T1000 (cell line): Measurements from ENCODE around the gene RAB31.
"Not testable (repeated sequence)": the region's sequence is repeated elsewhere in the genome, so short reads cannot be mapped to it uniquely, and the experiment has no call there.

Experiments
- DNase-seq: peaks from one replicate; lab custom pipeline; 2025; ENCODE audit warnings: mixed read lengths; lab: John Stamatoyannopoulos, UW

RAB31 gene

DNA sequence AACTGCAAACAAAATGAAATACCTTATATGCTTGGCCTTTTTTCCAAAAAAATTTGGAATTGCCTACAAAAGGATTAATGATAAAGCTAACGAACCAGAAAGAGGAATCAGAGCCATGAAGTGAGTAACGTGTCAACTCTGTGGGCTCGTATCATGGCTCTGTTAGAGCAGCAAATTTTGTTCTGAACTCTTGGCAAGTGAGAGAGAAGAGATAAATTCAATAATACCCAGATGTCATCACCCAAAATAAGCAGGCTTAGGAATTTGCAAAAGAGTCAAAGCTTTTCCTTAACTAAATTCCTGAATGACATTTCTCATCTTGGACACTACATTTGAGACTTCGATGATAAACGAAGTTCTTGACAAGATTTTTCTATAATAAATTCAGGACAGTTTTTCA is 182.1 kb downstream of the RAB31 start:
- no peak for DNase-seq

DNA sequence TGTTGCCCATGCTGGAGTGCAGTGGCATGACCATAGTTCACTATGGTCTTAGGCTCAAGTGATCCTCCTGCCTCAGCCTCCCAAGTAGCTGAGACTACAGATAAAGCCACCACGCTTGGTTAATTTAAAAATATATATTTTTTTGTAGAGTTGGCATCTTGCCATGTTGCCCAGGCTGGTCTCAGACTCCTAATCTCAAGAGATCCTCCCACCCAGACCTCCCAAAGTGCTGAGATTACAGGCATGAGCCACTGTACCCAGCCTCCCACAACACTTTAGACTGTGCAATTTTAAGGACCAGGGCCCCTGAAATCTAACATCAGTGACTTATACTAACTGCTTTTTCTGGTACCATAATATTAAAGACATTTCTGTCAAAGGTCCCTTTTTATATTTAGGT is 182.9 kb downstream of the RAB31 start:
- DNase-seq: no peak

DNA sequence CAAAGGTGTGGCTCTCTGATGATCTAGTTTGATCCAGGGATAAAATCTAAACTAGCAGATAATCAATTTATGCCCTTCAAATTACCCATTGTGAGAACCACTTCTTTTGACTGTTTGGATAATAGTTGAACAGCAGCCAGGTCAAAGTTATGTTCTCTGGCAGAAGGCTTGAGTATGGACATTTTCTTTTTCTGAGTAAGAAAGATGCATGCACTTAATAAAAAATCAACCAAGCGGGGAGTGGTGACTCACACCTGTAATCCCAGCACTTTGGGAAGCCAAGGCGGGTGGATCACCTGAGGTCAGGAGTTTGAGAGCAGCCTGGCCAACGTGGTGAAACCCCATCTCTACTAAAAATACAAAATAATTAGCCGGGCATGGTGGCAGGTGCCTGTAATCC is 183.4 kb downstream of the RAB31 start:
- not testable (repeated sequence) for DNase-seq

DNA sequence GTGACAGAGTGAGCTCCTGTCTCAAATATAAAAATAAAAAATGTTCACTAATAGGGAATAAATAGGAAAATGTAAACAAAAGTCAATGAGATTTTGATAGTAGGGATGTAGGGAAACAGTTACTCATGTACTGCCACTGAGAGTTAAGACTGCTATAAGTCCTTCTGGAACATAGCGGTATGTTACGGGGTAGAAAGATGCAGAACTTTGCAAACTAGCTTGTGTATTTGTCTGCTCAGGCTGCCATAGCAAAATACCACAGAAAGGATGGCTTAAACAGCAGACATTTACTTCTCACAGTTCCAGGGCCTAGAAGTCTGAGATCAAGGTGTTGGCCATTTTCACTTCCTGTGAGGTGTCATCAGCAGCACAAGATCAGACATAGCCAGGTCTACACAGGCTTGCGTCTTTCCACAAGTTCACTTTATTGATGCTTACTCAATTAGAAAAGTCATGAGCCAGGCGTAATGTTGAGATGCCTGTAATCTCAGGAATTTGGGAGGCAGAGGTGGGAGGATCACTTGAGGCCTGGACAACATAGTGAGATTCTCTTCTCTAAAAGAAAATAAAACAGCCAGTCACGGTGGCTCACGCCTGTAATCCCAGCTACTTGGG is 186.5 kb downstream of the RAB31 start:
- DNase-seq: no peak

DNA sequence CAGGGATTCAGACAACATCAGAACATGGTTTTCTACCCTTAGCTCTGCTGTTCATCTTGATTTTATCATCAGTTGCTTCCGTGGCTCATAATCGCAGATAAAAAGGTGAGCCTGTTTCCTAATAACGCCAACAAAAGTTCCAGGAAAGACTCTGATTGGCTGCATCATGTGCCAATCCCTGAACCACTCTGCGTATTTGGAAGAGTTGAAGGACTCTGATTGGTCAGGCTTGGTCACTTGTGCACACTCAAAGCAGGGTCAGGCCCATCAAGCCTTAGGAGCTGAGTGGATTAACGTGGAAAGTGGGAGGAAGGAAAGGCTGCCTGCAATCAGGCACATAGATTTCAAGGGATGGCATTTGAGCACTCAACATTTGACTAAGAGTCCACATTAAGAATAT is 189.0 kb downstream of the RAB31 start:
- DNase-seq: no peak

DNA sequence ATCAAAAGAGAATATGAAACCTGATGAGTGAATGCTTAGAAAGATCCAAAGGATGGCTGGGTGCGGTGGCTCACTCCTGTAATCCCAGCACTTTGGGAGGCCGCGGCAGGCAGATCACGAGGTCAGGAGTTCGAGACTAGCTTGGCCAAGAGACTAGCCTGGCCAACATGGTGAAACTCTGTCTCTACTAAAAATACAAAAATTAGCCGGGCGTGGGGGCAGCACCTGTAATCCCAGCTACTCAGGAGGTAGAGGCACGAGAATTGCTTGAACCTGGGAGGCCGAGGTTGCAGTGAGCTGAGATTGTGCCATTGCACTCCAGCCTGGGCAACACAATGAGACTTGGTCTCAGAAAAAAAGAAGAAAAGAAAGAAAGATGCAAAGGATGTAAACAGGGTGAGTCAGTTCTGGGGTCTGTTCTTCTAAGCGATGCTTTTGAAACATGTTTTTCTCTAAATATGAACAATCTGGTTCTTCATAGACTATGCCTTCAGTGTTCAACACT is 189.7 kb downstream of the RAB31 start:
- DNase-seq: not testable (repeated sequence)

DNA sequence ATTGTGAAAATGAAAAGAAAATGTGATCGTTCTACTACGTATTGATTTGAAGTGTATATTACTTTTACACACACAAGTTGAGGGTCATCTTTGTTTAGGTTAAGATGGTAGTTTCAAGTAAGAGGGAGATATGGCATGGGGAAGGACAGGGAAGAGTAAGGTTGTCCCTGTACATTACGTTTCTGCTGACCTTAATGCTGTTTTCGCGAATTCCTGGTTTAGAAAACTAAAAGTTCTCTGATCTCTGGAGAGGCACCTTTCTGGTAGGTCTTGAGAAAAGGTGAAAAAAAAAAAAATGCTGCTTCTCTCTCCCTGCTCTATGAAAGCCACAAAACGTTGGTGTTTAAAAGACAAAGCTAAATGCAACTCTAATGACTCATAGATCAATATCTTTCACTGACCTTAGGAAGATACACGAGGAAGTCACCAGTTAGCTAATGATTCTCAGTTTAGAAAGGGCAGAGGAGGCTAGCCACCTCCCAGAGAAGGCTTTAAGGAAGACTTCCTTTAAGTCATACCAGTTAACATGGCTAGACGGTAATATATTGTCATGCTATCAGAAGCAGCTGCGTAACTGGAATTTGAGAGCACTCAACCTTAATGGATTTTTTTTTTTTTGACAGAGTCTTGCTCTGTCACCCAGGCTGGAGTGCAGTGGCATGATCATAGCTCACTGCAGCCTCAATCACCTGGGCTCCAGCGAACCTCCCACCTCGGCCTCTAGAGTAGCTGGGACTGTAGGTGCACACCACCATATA is 190.9 kb downstream of the RAB31 start:
- DNase-seq: no peak

DNA sequence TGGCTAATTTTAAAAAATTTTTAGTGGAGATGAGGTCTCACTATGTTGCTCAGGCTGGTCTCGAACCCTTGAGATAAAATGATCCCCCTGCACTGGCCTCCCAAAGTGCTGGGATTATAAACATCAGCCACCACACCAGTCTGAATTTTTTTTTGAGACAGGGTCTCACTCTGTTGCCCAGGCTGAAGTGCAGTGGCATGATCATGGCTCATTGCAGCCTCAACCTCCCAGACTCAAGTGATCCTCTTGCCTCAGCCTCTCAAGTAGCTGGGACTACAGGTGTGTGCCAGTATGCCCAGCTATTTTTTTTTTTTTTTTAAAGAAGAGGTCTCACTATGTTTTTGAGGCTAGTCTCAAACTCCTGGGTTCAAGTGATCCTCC is 191.4 kb downstream of the RAB31 start:
- DNase-seq: not testable (repeated sequence)

DNA sequence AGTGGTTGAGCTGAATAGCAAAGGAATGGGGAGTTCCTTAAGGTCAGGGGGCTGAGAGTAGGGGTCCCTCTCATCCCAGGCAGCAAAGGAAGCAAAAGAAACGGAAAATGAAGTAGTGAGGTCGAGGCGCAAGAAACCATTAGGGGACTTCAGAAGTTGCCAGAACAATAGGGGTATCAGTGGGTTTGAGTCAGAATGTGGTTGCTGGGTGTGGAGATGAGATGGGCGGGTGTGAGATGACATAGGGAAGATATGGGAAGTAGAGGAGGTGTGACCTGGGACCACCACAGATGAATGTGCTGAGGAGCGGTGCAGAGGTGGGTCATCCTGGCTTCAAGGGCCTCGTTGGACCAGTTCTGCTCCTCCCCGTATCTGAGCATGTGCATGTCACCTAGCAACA is 192.6 kb downstream of the RAB31 start:
- DNase-seq: no peak

DNA sequence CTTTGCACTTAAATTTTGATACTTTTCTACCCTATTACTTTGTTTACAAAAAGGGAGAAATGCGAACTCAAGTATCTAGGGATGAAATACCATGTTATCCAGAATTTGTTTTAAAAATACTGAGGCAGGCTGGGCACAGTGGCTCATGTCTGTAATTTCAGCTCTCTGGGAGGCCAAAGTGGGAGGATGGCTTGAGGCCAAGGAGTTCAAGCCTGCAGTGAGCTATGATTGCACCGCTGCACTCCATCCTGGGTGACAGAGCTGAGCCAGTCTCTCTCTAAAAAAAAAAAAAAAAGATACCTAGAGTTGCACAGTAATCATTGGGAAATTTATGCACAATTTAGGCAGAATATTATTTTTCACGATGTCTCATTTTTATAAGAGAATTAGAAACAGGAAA is 193.3 kb downstream of the RAB31 start:
- no peak for DNase-seq

DNA sequence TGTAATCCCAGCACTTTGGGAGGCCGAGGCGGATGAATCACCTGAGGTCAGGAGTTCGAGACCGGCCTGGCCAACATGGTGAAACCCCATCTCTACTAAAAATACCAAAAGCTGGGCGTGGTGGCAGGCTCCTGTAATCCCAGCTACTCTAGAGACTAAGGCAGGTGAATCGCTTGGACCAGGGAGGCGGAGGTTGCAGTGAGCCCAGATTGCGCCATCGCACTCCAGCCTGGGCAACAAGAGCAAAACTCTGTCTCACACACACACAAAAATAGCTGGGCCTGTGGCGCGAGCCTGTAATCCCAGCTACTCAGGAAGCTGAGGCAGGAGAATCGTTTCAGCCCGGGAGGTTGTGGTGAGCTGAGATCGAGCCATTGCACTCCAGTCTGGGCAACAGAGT is 194.2 kb downstream of the RAB31 start:
- not testable (repeated sequence) for DNase-seq

DNA sequence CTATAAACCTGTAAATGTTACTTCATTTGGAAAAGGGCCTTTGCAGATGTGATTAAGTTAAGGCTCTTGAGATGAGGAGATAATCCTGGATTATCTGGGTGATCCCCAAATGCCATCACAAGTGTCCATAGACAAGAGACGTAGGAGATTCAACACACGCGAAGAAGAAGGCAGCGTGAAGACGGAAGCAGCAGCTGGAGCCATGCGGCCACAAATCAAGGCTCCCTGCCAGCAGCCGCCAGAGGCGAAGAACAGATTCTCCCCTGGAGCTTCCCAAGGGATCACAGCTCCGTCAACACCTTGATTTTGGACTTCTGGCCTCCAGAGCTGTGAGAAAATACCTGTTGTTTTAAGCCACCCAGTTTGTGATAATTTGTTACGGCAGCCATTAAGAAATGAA is 194.7 kb downstream of the RAB31 start:
- no peak for DNase-seq

DNA sequence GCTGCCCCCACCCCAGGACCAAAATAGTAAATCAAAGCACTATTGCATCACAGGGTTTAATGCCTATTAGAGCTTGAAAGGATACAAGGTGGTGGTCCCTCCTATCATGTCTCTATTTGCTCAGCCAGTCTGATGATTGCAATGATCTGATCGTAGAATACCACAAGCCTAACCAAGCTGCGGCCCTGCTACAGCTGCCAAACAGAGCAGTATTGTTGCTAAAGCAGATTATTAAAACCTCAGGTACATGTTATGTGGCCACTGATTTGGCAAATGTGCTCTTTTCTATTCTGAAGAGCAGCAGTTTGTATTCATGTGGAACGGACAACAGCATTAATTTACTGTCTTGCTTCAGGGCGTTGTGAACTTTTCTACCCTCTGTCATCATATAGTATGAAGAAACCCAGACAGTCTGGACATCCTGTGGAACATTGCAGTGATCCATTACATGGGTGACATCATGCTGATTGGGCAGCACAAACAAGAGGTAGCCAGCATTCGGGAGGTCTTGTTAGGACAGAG is 197.4 kb downstream of the RAB31 start:
- no peak for DNase-seq

DNA sequence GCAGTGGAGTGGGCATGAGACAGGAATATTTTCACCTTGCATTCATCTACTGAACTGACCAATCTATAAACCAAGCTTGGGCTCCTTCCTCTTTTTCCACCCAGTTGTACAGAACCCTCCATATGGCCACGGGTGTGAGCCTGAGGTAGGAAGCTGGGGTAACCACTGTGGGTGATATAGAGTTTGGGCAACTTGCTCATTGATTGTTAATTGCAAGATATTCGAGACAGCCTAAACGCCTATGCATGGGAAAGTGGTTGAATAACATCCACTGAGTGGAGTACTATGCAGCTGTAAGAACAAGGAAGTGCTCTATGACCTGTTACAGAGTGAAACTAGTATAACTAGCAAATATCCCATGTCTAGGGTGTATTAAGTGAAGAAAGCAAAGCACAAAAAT is 198.4 kb downstream of the RAB31 start:
- no peak for DNase-seq

DNA sequence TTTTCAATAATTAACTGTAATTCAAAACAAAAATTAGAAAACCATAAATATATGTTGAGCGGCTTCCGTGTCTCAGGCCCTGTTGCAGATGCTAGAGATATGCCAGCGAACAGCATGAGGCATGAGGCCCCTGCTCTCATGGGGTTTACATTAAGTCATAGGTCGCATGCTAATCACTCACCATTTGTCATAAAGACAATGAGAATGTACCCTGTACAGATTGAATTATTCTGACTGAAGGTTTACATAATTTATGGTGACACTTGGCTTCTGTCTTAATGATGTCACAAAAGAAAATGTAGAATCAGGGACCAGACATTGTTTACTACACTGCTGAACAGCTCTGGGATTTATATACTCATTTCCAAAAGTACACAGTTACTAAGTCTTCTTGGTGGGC is 199.8 kb downstream of the RAB31 start:
- DNase-seq: no peak

DNA sequence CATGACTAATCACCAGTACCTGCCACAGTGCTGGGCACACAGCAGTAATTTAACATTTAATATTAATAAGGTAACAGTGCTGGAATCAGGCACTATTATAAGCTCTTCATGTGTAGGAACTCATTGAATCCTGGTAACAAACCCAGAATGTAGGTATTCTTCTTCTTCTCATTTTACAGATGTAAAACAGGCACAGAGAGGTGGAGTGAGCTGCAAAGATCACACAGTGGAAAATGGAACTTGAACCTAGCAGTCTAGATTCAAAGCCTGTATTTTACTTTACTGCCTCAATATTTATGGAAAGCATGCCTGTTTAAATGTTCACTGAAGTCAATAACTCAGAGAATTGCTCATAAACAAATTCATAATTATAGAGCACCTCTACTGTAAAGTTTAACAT is 202.0 kb downstream of the RAB31 start:
- no peak for DNase-seq

DNA sequence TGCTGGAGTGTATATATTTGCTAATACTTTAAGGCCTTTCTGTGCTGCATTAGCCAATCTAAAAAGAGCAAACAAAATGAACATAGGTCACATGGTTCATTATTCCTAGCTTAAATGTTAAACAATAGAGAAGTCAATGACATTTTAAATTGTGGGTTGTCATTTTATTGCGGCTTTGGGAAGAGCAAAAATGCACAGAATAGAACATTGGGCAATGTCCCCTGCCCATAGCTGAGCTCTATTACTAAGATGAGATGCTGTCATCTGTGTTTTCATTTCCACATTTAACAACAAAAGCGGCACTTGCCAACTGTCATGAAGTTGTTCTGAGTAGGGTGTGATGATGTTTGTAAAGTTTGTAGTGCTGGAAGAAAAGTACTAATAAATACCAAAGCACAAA is 202.6 kb downstream of the RAB31 start:
- no peak for DNase-seq

DNA sequence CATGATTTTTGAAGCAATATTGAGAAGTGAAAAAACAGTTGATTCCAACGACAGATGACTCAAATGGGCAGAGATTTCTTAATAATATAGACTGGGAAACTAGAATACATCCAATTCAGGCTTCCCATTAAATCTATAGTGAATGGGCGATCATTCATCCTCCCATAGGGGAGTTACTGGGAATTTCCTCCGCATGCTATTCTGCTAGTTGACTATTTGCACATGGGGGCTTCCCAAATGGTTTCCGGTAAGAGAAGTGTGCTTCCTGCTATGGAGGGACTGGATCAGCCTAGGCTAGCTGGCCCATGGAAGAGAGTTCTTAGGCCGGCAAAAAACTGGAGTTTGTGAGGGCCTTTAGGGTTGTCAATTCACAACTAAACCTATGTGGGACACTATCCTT is 203.1 kb downstream of the RAB31 start:
- no peak for DNase-seq
